Measurements from ENCODE around the gene PWWP2A.

GRCh38 chr5:160088805-160089204, 30.4 kb downstream of the PWWP2A start:
- TF ChIP-seq CTCF (conservative IDR thresholded peaks at IDR 0.05) (no peak), ZFX (IDR thresholded peaks at IDR 0.05) (no peak)
